ENCODE measurements around the gene OTOA.
A peak's percentile ranks its signal among the peaks of the same experiment; 100 is the strongest.
"Not testable (repeated sequence)": the region's sequence is repeated elsewhere in the genome, so short reads cannot be mapped to it uniquely, and the experiment has no call there.

Gene OTOA

GRCh38 chr16:21704266-21704665 is 40.5 kb downstream of the OTOA start:
- TF ChIP-seq POLR2A (IDR thresholded peaks at IDR 0.05; ENCODE audit: extremely low read depth, insufficient read length) = no peak
- no peak for TF ChIP-seq MAX (IDR thresholded peaks at IDR 0.05; ENCODE audit: low read depth, low read length)
- no peak for TF ChIP-seq CTCF (IDR thresholded peaks at IDR 0.05; ENCODE audit: low read depth, low read length)
- no peak for TF ChIP-seq MYC (IDR thresholded peaks at IDR 0.05; ENCODE audit: low read depth, low read length)
- DNase-seq (ENCODE audit: low read depth) = no peak
- no peak overlapping the region for H3K4me3 ChIP-seq (ENCODE audit: low read depth, low read length)

- DNase-seq (ENCODE audit: low read depth) = peak; percentile 27
- TF ChIP-seq MAX (IDR thresholded peaks at IDR 0.05; ENCODE audit: low read depth, low read length) = no peak
- no peak for TF ChIP-seq POLR2A (IDR thresholded peaks at IDR 0.05; ENCODE audit: extremely low read depth, insufficient read length)
- TF ChIP-seq MYC (IDR thresholded peaks at IDR 0.05; ENCODE audit: low read depth, low read length) = no peak
- no peak for TF ChIP-seq CTCF (IDR thresholded peaks at IDR 0.05; ENCODE audit: low read depth, low read length)
Measured at GRCh38 chr16:21704733-21705132, 41.0 kb downstream of the OTOA start.

GRCh38 chr16:21708533-21709115 is 44.9 kb downstream of the OTOA start:
- no peak for TF ChIP-seq MYC (IDR thresholded peaks at IDR 0.05; ENCODE audit: low read depth, low read length)
- TF ChIP-seq POLR2A (IDR thresholded peaks at IDR 0.05; ENCODE audit: extremely low read depth, insufficient read length) = no peak
- TF ChIP-seq CTCF (IDR thresholded peaks at IDR 0.05; ENCODE audit: low read depth, low read length) = peak; percentile 63
- TF ChIP-seq MAX (IDR thresholded peaks at IDR 0.05; ENCODE audit: low read depth, low read length) = no peak
- DNase-seq (ENCODE audit: low read depth) = peak; percentile 71
- H3K4me3 ChIP-seq (ENCODE audit: low read depth, low read length) = no peak overlapping the region

More at GRCh38 chr16:21704733-21705132, 41.0 kb downstream of the OTOA start:
- H3K4me3 ChIP-seq (ENCODE audit: low read depth, low read length) = no peak overlapping the region

GRCh38 chr16:21710938-21711337 is 47.2 kb downstream of the OTOA start:
- no peak for DNase-seq (ENCODE audit: low read depth)
- no peak overlapping the region for H3K4me3 ChIP-seq (ENCODE audit: low read depth, low read length)
- TF ChIP-seq MAX (IDR thresholded peaks at IDR 0.05; ENCODE audit: low read depth, low read length) (no peak), POLR2A (IDR thresholded peaks at IDR 0.05; ENCODE audit: extremely low read depth, insufficient read length) (no peak), CTCF (IDR thresholded peaks at IDR 0.05; ENCODE audit: low read depth, low read length) (no peak), MYC (IDR thresholded peaks at IDR 0.05; ENCODE audit: low read depth, low read length) (no peak)

- no peak overlapping the region for H3K4me3 ChIP-seq (ENCODE audit: low read depth, low read length)
- DNase-seq (ENCODE audit: low read depth) = no peak
- TF ChIP-seq MAX (IDR thresholded peaks at IDR 0.05; ENCODE audit: low read depth, low read length) = no peak
- no peak for TF ChIP-seq MYC (IDR thresholded peaks at IDR 0.05; ENCODE audit: low read depth, low read length)
- no peak for TF ChIP-seq CTCF (IDR thresholded peaks at IDR 0.05; ENCODE audit: low read depth, low read length)
- TF ChIP-seq POLR2A (IDR thresholded peaks at IDR 0.05; ENCODE audit: extremely low read depth, insufficient read length) = no peak
Measured at GRCh38 chr16:21713549-21714368, 50.0 kb downstream of the OTOA start.

- H3K4me3 ChIP-seq (ENCODE audit: low read depth, low read length); DNase-seq (ENCODE audit: low read depth): not testable (repeated sequence)
Measured at GRCh38 chr16:21714369-21714618, 50.5 kb downstream of the OTOA start.
